ENCODE measurements around the gene WDR62.

- TF ChIP-seq CTCF (IDR thresholded peaks at IDR 0.05; ENCODE audit: insufficient read depth, low read depth, low read length) (no peak), EZH2 (IDR thresholded peaks at IDR 0.05; ENCODE audit: insufficient read depth, low read length) (no peak)
Observed at GRCh38 chr19:36106441-36106840, 51.7 kb downstream of the WDR62 start.
